HG02610 (cell line): ENCODE measurements around the gene GABBR2.
"Not testable (repeated sequence)": the region's sequence is repeated elsewhere in the genome, so short reads cannot be mapped to it uniquely, and the experiment has no call there.

ENCODE experiments used
- ATAC-seq: cut with Tn5 transposase; IDR thresholded peaks from one replicate; pipeline ENCODE4 v1.9.1; 2021; ENCODE audit warnings: mild to moderate bottlenecking, moderate library complexity; ENCODE audit not compliant: unreplicated experiment

GABBR2 gene

DNA sequence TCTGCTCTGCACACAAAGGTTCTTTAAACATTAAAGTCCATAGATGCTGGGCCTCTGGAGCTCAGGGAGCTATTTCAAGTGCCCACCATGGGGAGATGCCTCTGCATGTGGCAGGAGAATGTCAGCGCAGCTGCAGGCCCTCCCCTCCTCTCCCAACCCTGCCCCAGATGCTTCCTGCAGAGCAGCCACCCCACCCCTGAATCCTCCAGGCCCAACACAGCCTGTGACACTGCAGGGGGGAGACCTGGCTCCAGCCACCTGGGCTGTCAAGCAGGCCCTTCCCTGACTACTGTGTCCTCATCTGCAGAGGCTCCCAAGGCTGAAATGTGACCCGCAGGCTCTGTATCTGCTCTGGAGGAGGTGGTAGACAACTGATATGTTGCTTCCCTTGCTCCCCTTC, 213.9 kb downstream of the GABBR2 start:
- ATAC-seq = no peak

DNA sequence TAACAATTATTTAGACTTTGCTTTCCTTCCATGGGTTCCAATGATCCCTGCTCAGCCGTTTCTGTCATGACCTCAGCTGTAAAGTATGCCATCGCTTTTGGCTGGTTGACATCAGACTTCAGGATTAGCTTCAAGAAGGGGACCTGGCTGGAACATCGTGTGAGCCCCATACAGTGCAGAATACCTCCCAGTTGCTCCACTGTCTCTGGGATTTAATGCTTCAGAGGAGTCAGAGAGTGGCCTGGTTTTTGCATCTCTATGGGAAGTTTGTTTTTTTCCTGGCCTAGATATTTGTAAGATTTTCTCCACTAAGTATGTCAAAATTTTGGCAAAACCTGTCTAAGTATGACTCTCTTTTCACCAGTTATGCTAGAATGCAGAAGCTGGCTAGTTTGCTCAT, 216.9 kb downstream of the GABBR2 start:
- ATAC-seq = no peak

DNA sequence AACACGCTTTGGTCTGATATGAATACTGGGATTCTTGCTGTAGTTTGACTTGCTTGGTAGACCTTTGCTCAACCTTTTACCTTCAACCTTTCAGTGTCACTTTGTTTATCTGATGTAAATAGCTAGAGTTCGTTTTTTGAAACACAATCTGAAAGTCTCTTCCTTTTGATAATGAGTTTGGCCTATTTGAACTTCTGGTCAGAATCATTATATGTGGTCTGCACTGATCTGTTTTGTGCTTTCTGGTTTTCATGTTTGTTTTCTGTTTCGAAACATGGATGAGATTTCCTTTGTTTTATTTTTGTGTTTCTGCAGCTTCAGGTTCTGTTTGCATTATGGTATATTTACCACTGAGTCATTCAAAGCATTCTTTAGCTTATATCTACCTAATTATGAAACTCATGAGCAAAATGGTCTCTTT, 217.5 kb downstream of the GABBR2 start:
- no peak for ATAC-seq

DNA sequence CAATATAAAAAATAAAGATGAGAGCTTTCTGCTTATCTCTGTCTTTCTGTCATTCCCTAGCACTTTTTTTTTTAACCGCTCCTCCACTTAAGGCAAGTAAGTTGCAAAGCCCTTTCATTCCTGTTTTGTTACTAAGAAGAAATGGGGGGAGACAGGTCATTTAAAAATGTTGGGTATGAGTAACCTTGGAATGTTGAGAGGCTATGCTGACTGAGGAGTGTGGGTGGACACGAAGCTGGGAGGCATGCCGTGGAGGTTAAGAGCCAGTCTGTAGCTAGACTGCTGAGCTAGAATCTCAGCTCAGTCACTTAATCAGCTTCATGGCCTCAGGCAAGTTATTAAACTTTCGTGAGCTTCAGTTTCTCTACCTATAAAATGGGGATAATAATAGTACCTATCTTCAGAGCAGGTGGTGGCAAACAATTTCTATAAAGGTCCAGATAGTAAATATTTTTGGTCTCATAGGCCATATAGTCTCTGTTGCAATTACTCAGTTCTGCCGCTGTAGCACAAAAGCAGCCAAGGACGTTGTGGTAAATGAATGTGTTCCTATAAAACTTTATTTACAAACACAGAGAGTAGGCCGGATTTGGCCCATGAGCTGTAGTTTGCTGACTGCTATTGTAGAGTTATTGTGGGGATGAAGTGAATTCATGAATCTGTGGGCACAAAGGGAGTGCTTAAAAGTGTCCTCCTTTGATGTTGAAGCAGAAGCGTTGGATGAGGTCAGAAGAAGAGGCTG, 220.0 kb downstream of the GABBR2 start:
- ATAC-seq = no peak

DNA sequence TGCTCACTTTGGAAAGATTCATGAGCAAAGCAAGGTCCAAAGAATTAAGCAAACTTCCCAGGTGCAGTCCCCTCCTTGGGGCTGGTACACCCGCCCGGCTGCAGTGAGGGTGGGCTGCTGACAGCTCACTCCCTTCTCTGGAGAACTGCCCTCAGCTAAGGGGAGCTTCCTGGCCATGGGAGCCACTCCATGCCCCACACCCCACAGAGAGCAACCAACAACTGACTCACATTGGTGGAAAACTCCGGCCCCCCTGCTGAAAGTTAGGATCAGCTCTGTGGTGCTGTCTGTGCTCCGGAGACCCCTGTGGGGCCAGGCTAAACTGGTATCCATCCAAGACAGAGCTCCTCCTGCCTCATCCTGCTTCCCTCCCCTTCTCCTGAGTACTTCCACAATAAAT, 223.0 kb downstream of the GABBR2 start:
- ATAC-seq = no peak

DNA sequence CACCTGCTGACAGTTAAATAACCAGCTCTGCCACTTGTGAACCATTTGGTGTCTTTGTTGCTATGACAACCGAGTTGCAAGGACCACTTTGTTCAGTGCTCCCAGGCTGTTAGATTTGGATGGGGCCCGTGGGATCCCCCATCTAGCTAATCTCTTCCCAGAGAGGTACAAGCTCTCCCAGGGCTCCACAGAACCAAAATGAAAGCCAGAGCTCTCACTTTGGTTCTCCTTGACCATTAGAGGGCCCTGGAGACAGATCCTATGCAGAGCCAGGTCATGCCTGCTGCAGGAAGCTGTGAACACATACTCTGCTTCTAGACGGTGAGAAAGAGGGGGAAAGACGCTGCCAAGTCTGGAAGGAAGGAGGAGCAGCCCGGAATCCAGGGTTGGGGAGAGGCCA, 224.6 kb downstream of the GABBR2 start:
- no peak for ATAC-seq

DNA sequence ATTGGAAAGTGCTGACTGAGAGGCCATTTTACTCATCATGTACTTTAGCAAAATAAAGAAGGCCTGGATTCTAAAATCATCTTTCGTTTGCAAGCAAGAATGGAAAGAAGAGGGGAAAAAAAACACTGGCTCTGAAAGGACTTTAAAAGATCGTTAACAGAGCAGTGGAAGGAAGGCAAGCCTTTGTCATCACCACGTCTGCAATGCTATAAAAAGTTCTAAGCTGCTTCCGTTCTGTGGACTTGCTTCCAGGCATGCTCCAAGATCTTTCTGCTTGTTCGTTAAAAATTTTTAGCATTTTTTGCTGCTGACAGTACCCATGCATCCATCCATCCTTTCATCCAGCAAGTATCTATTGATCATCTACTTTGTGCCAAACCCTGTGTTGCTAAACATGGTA, 226.5 kb downstream of the GABBR2 start:
- ATAC-seq = no peak

DNA sequence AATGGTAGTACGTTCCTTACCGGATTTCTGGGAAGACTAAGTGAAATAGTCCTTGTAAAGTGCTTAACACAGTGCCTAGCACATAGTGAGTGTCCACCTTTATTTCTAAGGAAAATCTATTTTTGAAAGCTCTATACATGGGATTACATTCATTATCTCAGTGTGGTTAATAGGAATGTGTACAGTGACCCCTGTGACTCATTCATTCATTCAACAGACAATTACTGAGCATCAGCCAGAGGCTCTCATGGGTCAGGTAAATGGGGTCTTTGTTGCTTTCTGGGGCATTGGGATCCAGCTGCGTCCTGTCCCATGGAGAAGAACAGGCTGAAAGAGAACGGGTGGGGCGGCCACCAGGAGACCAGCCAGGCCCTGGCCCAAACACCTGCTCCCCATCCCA, 227.1 kb downstream of the GABBR2 start:
- no peak for ATAC-seq

DNA sequence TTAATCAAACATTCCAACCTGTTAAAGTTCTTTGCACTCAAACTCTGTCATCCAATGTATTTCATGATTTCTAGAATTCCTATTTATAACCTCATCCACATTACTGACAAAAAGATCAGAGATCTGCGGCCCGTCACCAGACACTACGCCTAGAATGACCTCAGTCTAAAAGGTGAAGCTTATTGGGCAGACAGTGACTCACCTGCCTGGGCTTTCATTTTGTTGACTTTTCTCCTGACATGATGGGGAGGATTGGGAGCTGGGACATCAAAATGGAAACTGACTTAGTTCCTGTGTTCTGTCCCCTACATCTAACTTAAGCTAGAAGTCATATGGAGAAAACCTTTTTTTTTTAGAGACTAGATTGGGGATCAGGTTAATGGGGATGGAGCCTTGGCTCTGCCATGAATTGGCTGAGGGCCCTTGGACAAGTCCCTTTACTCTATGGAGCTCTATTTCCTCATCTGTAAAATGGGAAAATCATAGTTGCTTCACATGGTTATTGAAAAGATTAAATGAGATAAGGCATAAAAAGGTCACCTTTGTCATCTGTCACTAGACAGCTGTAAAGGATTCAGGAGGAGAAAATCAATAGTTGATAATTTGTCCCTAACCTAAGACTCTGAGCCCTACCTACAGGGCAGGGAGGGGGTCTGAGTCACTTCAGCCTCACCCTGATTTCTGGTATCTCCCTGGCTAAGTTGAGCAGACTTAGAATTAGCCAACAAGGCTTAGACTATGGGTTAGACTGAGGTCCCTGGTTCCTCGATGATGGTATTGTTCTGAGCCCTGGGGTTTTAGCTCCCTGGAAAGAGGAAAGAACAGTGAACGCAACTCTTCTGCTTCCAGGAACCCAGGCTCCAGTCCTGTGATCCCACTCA, 228.5 kb downstream of the GABBR2 start:
- ATAC-seq = no peak

DNA sequence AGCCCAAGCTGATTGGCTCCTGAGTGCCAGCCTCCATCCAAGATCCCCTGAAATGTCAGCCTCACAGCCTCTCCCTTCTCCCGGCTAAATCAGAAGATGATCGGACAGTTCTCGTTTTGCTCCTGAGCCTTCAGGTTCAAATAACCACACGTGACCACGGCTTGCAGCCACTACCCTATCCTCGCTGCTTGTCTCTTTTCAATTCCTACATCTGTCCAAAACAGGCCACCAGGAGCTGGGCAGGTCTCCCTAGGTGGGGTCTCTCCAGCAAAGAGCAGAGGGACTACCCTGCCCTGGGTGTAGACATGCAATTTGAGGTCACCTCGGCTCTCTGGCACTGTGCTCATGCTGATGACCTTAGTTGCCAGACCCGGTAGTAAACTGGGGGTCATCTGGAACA, 229.3 kb downstream of the GABBR2 start:
- no peak for ATAC-seq

DNA sequence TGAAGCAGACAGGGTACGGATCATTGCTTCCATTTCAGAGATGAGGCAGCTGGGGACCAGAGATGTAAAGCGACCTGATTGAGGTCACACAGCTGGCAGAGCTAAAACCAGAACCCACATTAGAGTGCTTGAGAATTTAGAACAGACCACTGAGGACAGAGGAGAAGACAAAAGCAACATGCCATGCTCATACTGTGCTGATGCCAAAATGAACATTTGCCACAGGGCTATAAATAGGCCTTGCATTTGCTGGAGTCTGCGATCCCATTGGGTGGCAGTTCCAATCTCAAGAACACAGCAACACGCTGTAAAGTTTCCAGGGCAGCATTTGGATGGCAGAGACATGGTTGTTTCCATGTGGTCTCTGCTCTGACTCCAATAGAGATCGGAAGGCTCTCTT, 230.9 kb downstream of the GABBR2 start:
- ATAC-seq = no peak

DNA sequence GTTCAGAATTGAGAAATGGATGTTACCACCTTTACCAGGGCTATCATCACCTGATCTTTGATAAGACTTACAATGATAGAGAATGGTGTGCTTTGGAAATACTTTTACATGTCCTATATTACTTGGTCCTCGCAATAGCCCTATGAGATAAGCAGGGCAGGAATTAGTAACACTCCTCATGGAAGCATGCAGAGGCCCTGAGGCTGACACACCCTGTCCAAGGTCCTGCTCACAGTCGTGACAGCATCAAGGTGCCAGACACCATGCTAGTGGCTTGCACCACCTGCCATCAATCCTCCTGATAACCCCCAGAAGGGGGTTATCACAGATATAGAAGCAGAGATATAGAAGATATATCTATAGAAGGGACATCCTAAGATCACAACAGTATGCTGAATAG, 236.5 kb downstream of the GABBR2 start:
- ATAC-seq = no peak

DNA sequence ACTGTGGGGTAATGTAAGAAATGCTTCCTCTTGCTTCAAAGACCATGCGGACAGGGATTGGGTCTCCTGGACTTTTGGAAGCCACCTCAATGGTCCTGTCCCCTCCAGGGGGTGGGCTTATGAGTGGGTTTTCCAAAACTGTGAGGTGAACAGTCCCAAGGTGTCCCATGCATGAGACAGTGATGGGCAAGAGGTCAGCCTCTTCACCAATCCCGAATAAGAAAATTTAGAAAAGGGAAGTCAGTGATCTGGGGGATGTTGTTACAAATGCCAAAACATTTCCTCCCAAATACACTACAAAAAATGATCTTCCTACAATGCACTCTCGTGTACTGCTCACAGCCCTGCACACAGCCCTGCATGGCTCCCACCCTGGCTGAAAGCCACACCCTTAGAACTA, 237.6 kb downstream of the GABBR2 start:
- no peak for ATAC-seq

DNA sequence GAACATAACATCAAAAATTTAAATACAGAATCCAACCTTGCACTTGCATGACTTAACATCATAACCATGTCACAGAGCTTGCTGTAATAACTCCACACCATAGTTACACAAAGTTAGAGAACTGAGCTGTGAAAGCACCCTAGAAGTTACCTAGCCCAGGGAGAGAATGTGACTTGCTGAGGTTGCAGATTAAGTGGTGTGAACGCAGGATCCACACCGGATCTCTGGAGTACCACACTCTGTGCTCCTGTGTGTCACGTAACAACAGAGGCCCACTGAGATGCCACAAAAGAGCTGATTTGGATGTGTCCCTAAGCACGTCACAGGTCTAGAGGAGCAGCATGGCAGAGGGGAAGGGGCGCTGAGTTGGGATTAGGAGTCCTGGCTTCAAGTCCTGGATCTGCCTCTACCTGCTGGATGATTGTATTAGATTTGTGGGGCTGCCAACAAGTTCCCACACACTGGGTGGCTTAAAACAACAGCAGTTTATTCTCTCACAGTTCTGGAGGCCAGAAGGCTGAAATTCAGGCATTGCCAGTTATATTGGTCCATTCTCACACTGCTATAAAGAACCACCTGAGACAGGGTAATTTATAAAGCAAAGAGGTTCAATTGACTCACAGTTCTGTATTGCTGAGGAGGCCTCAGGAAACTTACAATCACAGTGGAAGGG, 240.0 kb downstream of the GABBR2 start:
- ATAC-seq = no peak

DNA sequence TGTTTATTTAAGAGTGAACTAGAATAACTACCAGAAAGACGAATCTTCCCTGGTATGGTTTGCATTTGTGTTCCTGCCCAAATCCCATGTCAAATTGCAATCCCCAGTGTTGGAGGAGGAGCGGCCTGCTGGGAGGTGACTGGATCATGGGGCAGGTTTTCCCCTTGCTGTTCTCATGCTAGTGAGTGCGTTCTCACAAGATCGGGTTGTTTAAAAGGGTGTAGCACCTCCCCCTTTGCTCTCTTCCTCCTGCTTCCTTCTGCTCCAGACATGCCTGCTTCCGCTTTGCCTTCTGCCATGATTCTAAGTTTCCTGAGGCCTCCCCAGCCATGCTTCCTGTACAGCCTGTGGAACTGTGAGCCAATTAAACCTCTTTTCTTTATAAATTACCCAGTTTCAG, 242.9 kb downstream of the GABBR2 start:
- no peak for ATAC-seq

DNA sequence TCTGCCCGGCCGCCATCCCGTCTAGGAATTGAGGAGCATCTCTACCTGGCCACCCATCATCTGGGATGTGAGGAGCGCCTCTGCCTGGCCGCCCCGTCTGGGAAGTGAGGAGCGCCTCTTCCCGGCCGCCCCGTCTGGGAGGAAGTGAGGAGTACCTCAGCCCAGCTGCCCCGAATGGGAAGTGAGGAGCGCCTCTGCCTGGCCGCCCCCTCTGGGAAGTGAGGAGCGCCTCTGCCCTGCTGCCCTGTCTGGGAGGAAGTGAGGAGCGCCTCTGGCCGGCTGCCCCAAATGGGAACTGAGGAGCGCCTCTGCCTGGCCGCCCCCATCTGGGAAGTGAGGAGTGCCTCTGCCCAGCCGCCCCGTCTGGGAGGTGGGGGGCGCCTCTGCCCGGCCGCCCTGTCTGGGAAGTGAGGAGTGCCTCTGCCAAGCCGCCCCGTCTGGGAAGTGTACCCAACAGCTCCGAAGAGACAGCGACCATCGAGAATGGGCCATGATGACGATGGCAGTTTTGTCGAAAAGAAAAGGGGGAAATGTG, 244.5 kb downstream of the GABBR2 start:
- ATAC-seq = not testable (repeated sequence)

DNA sequence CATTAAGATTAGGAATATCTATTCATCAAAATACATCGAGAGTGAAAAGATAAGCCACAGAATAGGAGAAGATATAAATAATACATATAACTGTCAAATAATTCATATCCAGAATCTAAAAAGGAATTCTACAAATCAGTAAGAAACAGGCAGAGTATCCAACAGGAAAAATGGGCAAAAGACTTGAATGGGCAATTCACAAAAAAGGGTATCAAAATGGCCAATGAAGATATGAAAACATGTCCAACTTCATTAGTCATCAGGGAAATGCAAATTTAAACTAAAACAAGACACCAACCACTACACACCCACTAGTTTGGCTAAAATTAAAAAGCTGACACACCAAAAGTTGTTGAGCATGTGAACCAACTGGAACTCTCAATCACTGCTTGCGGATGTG, 246.4 kb downstream of the GABBR2 start:
- ATAC-seq = no peak

DNA sequence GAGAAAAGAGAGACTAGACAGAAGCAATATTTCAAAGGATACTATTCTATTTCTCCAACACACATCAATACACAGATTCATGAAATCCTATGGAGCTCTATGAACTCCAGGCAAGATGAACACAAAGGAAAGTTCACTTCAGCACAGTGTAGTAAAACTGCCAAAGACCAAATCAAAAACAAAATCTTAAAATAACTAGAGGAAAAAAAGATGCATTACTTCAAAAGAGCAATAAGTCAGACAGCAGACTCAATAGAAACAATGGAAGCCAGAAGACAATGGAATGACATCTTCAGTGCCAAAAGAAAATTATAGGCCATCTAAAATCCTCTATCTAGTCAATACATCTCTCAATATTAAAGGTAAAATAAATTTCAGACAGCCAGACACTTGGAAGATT, 248.0 kb downstream of the GABBR2 start:
- ATAC-seq = no peak

DNA sequence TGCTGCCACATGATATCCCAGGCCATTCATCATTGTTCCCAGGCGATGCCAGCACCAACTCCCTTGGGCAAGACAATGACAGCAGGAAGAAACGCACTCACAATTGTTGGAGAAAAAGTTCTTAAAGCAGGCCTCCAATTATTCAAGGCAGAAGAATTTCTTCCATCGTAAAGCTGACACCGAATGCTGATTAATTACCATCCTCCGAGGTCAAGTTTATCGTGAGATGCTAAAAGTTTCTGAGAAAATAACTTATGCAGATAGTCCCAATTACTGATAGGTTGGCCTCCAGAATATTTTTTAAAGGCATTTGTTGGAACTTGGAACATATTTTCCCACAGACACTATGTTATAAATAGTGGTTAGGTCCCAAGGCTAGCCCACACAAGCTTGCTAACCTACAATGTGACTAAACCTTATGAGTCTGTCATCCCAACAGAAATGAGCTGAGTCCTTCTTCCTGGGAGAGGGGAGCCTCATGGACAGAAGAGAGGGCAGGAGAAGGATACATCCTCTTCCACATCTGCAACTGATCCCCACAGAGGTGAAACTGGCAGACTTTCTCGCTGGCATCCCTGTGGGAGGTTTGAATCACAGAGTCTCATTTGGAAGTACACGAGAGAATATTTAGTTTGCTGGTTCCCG, 250.9 kb downstream of the GABBR2 start:
- no peak for ATAC-seq

DNA sequence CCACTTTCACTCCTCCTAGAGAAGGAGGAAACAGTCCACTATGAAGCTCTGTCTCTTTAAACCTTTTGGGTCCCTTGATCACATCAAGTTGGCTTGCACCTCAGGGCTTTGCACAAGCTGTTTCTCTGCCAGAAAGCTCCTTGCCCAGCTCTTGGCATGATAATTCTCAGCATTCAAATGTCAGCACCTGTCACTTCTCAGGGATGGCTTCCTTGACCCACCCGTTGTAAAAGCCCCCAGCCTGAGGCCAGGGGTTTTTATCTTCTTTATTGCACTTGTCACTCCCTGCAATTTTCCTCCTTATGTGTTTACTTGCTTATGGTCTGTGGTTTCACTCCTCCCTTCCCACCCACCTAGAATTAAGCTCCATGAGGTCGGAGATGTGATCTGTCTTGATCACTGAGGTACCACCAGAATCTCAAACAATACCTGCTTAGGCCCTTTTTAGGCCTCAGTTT, 252.6 kb downstream of the GABBR2 start:
- no peak for ATAC-seq
